OCI-LY7 (cell line): ENCODE measurements around the gene F7. TPM values are rescaled to one million over a fixed set of nuclear protein-coding genes. Genes with fewer than 3 reads are reported as not detected.
"Not testable (repeated sequence)": the region's sequence is repeated elsewhere in the genome, so short reads cannot be mapped to it uniquely, and the experiment has no call there.

Source experiments
- BruUV-seq: library from RNA; stranded (reverse); fragments of 400-500 nt; replicated peaks from 2 replicates; lab custom pipeline; 2021; lab: Mats Ljungman, UMichigan
- CTCF ChIA-PET: fragments of 300-600 bp; sonication (Branson Sonifier 250); formaldehyde crosslinking; loops from one replicate; lab custom pipeline; 2022; ENCODE audit warnings: antibody characterized with exemption; ENCODE audit not compliant: unreplicated experiment; lab: Charles Lee
- POLR2A ChIA-PET: fragments of 300-600 bp; sonication (Branson Sonifier 250); formaldehyde crosslinking; loops from one replicate; lab custom pipeline; 2022; ENCODE audit warnings: antibody characterized with exemption; lab: Charles Lee
- DNase-seq: peaks from one replicate; pipeline ENCODE4 v3.0.0-alpha.2; 2015; ENCODE audit warnings: low spot score
- H2AFZ ChIP-seq: fragments of 200-600 bp; sonication (generic), shearing (Covaris generic); 2 replicates; pipeline ENCODE4 v1.6.1; 2014; ENCODE audit warnings: mild to moderate bottlenecking, antibody characterized with exemption, low read length, moderate library complexity
- H3K27ac ChIP-seq: fragments of 200-600 bp; sonication (generic); 2 replicates; pipeline ENCODE4 v1.5.1; 2014; ENCODE audit warnings: mixed run types, low read depth, mild to moderate bottlenecking, moderate library complexity, low read length, inconsistent platforms; ENCODE audit not compliant: poor library complexity, severe bottlenecking
- H3K36me3 ChIP-seq: fragments of 200-600 bp; sonication (generic); 2 replicates; pipeline ENCODE4 v1.6.1; 2014; ENCODE audit warnings: mild to moderate bottlenecking, antibody characterized with exemption, low read length, moderate library complexity, mixed read lengths; ENCODE audit not compliant: insufficient read depth
- H3K4me1 ChIP-seq: fragments of 200-600 bp; sonication (generic); 2 replicates; pipeline ENCODE4 v1.5.1; 2014; ENCODE audit warnings: mild to moderate bottlenecking, low read length; ENCODE audit not compliant: insufficient read depth, poor library complexity, severe bottlenecking
- H3K4me2 ChIP-seq: fragments of 200-600 bp; sonication (generic); 2 replicates; pipeline ENCODE4 v1.6.1; 2014; ENCODE audit warnings: mild to moderate bottlenecking, low read length
- H3K4me3 ChIP-seq: fragments of 200-600 bp; sonication (generic); 2 replicates; pipeline ENCODE4 v1.5.1; 2014; ENCODE audit warnings: mild to moderate bottlenecking, low read depth, low read length; ENCODE audit not compliant: poor library complexity, severe bottlenecking
- H3K79me2 ChIP-seq: fragments of 200-600 bp; sonication (generic); 2 replicates; pipeline ENCODE4 v1.6.1; 2016; ENCODE audit warnings: low read depth, mild to moderate bottlenecking, low read length, moderate library complexity, mixed read lengths; ENCODE audit not compliant: insufficient read depth
- H3K9me2 ChIP-seq: fragments of 200-600 bp; sonication (generic); 2 replicates; pipeline ENCODE4 v1.6.1; 2016; ENCODE audit warnings: mild to moderate bottlenecking, low read length, mixed read lengths; ENCODE audit not compliant: insufficient read depth
- H3K9me3 ChIP-seq: fragments of 200-600 bp; sonication (generic); 2 replicates; pipeline ENCODE4 v1.6.1; 2014; ENCODE audit warnings: mild to moderate bottlenecking, mixed run types, low read length, mixed read lengths
- H4K20me1 ChIP-seq: fragments of 200-600 bp; sonication (generic); 2 replicates; pipeline ENCODE4 v1.6.1; 2014; ENCODE audit warnings: mild to moderate bottlenecking, antibody characterized with exemption, low read length, moderate library complexity, mixed read lengths; ENCODE audit not compliant: insufficient read depth
- EZH2phosphoT487 ChIP-seq: fragments of 200-600 bp; sonication (generic); IDR thresholded peaks from 2 replicates; pipeline ENCODE4 v1.6.1; 2018; ENCODE audit warnings: low read depth, borderline replicate concordance, mild to moderate bottlenecking, mixed run types, antibody characterized with exemption, low read length, moderate library complexity, mixed read lengths
- intact Hi-C: fragments of 100-400 bp; cut with micrococcal nuclease; formaldehyde crosslinking; loops from one replicate; pipeline ENCODE4 v1.10.0; 2022; ENCODE audit not compliant: unreplicated experiment
- total RNA-seq, 2 experiments: library from RNA; depleted of rRNA in 1 of 2; stranded (reverse); fragments of >200 nt in 1 of 2; shearing (Covaris generic) in 1 of 2; gene quantifications; 2 replicates each; pipeline ENCODE4 v1.2.3, GENCODE V29; 2014 to 2022
- TF ChIP-seq, protein P1 (sequence below): fragments of 200-600 bp; sonication (generic); conservative IDR thresholded peaks from 2 replicates; pipeline ENCODE4 v1.5.1; 2014; ENCODE audit warnings: mild to moderate bottlenecking, antibody characterized with exemption, low read length, moderate library complexity, mixed read lengths

The F7 gene
- total RNA-seq, 2 experiments from 2014 or later, result not detected

DNA sequence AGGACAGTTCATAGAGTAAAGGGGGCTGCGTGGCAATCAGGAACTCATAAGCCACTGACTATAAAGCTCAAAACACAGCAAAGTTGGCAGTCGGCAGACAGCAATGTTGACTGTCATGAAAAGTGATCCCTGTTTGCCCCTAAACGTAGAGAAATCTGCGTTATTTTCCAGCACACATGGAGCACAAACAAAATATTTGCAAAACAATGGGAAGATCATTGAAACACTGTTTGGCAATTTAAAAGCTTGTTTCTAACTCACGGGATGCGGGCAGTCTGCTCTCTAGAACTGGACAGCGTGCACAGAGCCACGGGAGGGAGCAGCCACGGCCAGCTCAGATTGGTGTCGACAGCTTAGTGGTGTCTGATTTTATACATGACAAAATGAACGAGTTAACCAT lies 6.4 kb upstream of the F7 start:
- TF ChIP-seq EZH2phosphoT487, result no peak
- TF ChIP-seq, protein P1, sequence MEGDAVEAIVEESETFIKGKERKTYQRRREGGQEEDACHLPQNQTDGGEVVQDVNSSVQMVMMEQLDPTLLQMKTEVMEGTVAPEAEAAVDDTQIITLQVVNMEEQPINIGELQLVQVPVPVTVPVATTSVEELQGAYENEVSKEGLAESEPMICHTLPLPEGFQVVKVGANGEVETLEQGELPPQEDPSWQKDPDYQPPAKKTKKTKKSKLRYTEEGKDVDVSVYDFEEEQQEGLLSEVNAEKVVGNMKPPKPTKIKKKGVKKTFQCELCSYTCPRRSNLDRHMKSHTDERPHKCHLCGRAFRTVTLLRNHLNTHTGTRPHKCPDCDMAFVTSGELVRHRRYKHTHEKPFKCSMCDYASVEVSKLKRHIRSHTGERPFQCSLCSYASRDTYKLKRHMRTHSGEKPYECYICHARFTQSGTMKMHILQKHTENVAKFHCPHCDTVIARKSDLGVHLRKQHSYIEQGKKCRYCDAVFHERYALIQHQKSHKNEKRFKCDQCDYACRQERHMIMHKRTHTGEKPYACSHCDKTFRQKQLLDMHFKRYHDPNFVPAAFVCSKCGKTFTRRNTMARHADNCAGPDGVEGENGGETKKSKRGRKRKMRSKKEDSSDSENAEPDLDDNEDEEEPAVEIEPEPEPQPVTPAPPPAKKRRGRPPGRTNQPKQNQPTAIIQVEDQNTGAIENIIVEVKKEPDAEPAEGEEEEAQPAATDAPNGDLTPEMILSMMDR, result no peak
- CTCF ChIA-PET, result no interaction called here
- Histone ChIP-seq H3K9me3 (no peaks in the 10 kb centered on the region), H3K27ac (no peak overlapping the region), H3K4me3 (no peak overlapping the region), H3K4me1 (no peaks in the 10 kb centered on the region), H3K36me3 (no peaks in the 10 kb centered on the region), H3K4me2 (no peak overlapping the region), H3K79me2 (no peaks in the 10 kb centered on the region), H2AFZ (no peak overlapping the region), H3K9me2 (no peaks in the 10 kb centered on the region), H4K20me1 (no peaks in the 10 kb centered on the region)
- DNase-seq, result no peak
- intact Hi-C loops, result no loop called here
- POLR2A ChIA-PET, result interaction anchor here (0.6 kb wide), 1 partner anchor 55 kb away, joined by 3 read pairs; no protein-coding TSS in a partner anchor
- BruUV-seq, result no TSS peak

- DNase-seq, H3K36me3 ChIP-seq, H4K20me1 ChIP-seq, CTCF ChIA-PET, H3K27ac ChIP-seq, H3K9me3 ChIP-seq, BruUV-seq, H3K9me2 ChIP-seq, intact Hi-C loops, POLR2A ChIA-PET, H3K4me1 ChIP-seq, H3K4me2 ChIP-seq, H3K79me2 ChIP-seq, H2AFZ ChIP-seq, H3K4me3 ChIP-seq: not testable (repeated sequence)
These were observed 3.3 kb upstream of the F7 start for GRCh38 chr13:113102302-113102701.

DNA sequence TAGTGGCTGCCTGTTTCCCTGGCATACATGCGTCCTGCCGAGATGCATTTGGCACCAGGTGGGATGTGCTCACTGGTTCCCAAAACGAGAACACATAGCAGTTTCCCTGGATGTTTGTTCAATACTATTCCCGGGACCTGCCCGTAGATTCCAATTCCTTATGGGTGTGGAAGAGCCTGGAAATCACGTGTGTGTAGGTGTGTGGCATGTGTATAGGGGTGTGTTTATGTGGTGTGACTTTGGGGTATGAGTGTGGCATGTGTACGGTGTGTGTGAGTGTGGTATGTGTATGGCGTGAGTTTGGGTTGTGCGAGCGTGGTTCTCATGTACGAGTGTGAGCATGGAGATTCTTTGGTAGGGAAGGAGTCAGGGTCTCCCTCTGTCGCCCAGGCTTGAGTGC lies 2.9 kb upstream of the F7 start:
- POLR2A ChIA-PET, result no interaction called here
- Histone ChIP-seq H3K4me2 (no peak overlapping the region), H3K9me2 (no peaks in the 10 kb centered on the region), H3K36me3 (no peaks in the 10 kb centered on the region), H3K4me1 (no peaks in the 10 kb centered on the region), H3K9me3 (no peaks in the 10 kb centered on the region), H3K27ac (no peak overlapping the region), H4K20me1 (no peaks in the 10 kb centered on the region), H2AFZ (no peak overlapping the region), H3K4me3 (no peak overlapping the region), H3K79me2 (no peaks in the 10 kb centered on the region)
- DNase-seq, result no peak
- intact Hi-C loops, result no loop called here
- no TSS peak for BruUV-seq
- CTCF ChIA-PET, result no interaction called here
- TF ChIP-seq EZH2phosphoT487, result no peak
- TF ChIP-seq, protein P1, result no peak
